NCI-H345 (cell line): ENCODE measurements around the gene PIEZO2.

Source experiments
- DNase-seq: peaks from one replicate; lab custom pipeline; 2025; lab: John Stamatoyannopoulos, UW

PIEZO2 gene

GRCh38 chr18:10896851-10897250 is 252.5 kb downstream of the PIEZO2 start:
- no peak for DNase-seq

GRCh38 chr18:10895976-10896375 is 253.4 kb downstream of the PIEZO2 start:
- DNase-seq = no peak

GRCh38 chr18:10894501-10894900 is 254.9 kb downstream of the PIEZO2 start:
- DNase-seq = no peak

- no peak for DNase-seq
These were observed 255.6 kb downstream of the PIEZO2 start for GRCh38 chr18:10893761-10894160.

GRCh38 chr18:10893196-10893595 is 256.2 kb downstream of the PIEZO2 start:
- no peak for DNase-seq

- no peak for DNase-seq
These were observed 256.6 kb downstream of the PIEZO2 start for GRCh38 chr18:10892786-10893185.

- DNase-seq = no peak
These were observed 259.3 kb downstream of the PIEZO2 start for GRCh38 chr18:10890022-10890421.

GRCh38 chr18:10878703-10879102 is 270.7 kb downstream of the PIEZO2 start:
- DNase-seq = no peak

- peak; percentile 2 for DNase-seq
These were observed 271.4 kb downstream of the PIEZO2 start for GRCh38 chr18:10877987-10878386.

GRCh38 chr18:10875811-10876210 is 273.6 kb downstream of the PIEZO2 start:
- DNase-seq = no peak

- DNase-seq = no peak
These were observed 277.1 kb downstream of the PIEZO2 start for GRCh38 chr18:10872304-10872703.

- DNase-seq = no peak
These were observed 284.6 kb downstream of the PIEZO2 start for GRCh38 chr18:10864722-10865121.

- no peak for DNase-seq
These were observed 286.3 kb downstream of the PIEZO2 start for GRCh38 chr18:10863026-10863425.

- no peak for DNase-seq
These were observed 288.4 kb downstream of the PIEZO2 start for GRCh38 chr18:10860928-10861327.

GRCh38 chr18:10860382-10860781 is 289.0 kb downstream of the PIEZO2 start:
- DNase-seq = no peak

GRCh38 chr18:10858477-10858876 is 290.9 kb downstream of the PIEZO2 start:
- no peak for DNase-seq

- DNase-seq = no peak
These were observed 293.2 kb downstream of the PIEZO2 start for GRCh38 chr18:10856132-10856531.

GRCh38 chr18:10852385-10853303 is 296.7 kb downstream of the PIEZO2 start:
- no peak for DNase-seq

GRCh38 chr18:10851824-10852319 is 297.5 kb downstream of the PIEZO2 start:
- peak; percentile 60 for DNase-seq

- no peak for DNase-seq
These were observed 298.5 kb downstream of the PIEZO2 start for GRCh38 chr18:10850840-10851239.

- DNase-seq = no peak
These were observed 299.2 kb downstream of the PIEZO2 start for GRCh38 chr18:10850216-10850615.

GRCh38 chr18:10847907-10848306 is 301.5 kb downstream of the PIEZO2 start:
- DNase-seq = no peak

GRCh38 chr18:10847408-10847790 is 302.0 kb downstream of the PIEZO2 start:
- no peak for DNase-seq
